ENCODE data around the gene WSB1. TPM values are rescaled to one million over a fixed set of nuclear protein-coding genes. Genes with fewer than 3 reads are reported as not detected.

Gene WSB1
- polyA plus RNA-seq, 2 of the 4 experiments (the other 2 are of a cell fraction), result 46.0 to 111 TPM

DNA sequence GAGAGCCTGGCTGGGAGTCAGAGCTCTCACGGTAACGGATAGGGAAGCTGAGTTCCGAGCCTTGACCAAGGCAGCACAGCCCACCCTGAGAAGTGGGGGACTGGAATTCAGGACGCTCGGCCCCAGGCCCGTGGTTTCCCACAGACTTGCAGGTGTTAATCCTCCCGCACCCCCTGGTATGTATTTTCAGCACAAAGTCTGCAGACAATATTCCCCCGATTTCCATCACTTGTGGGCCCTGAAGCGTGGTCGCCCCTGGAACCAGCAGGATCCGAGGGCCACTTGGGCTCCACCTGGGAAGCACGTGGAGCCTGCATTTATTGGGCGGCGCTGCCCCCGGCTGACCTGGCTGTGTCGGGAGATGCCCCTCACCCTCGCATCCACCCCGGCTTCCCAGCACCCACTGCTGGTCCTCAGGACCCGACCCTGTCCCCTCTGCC is 60.2 kb downstream of the WSB1 start:
- peak; percentile 90 for TF ChIP-seq HOXB13 (CRISPR knock-in tag; IDR thresholded peaks at IDR 0.05; ENCODE audit: low read depth)
- no peak for TF ChIP-seq GATA3 (IDR thresholded peaks at IDR 0.05; ENCODE audit: borderline replicate concordance)
- TF ChIP-seq, protein P1, sequence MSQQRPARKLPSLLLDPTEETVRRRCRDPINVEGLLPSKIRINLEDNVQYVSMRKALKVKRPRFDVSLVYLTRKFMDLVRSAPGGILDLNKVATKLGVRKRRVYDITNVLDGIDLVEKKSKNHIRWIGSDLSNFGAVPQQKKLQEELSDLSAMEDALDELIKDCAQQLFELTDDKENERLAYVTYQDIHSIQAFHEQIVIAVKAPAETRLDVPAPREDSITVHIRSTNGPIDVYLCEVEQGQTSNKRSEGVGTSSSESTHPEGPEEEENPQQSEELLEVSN (IDR thresholded peaks at IDR 0.05; ENCODE audit: borderline replicate concordance, low read depth), result peak; percentile 72; the same call in 1 of the 2 replicates
- no peak; the same call in 1 of the 2 replicates for TF ChIP-seq PHF8 (IDR thresholded peaks at IDR 0.05; ENCODE audit: borderline replicate concordance, low read depth)
- no peak for TF ChIP-seq RCOR1 (IDR thresholded peaks at IDR 0.05; ENCODE audit: low read depth, low read length)
- TF ChIP-seq, protein P2, sequence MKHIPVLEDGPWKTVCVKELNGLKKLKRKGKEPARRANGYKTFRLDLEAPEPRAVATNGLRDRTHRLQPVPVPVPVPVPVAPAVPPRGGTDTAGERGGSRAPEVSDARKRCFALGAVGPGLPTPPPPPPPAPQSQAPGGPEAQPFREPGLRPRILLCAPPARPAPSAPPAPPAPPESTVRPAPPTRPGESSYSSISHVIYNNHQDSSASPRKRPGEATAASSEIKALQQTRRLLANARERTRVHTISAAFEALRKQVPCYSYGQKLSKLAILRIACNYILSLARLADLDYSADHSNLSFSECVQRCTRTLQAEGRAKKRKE (CRISPR knock-in tag; IDR thresholded peaks at IDR 0.05; ENCODE audit: low read depth), result peak; percentile 80
- TF ChIP-seq MAFK (IDR thresholded peaks at IDR 0.05; ENCODE audit: partially characterized antibody), result no peak
- no peak for TF ChIP-seq EHF (CRISPR knock-in tag; IDR thresholded peaks at IDR 0.05)
- 0 out of 2 replicates have a peak, but pooled peaks have one; percentile 56 for TF ChIP-seq RNF2 (IDR thresholded peaks at IDR 0.05; ENCODE audit: borderline replicate concordance, low read depth)
- no peak for TF ChIP-seq CBX8 (IDR thresholded peaks at IDR 0.05)
- 0 out of 2 replicates have a peak, but pooled peaks have one; percentile 37 for TF ChIP-seq TFCP2L1 (CRISPR knock-in tag; IDR thresholded peaks at IDR 0.05)
- TF ChIP-seq FOXS1 (CRISPR knock-in tag; IDR thresholded peaks at IDR 0.05), result no peak
- TF ChIP-seq MYC (IDR thresholded peaks at IDR 0.05; ENCODE audit: borderline replicate concordance, low read length), result peak; percentile 82
- TF ChIP-seq, protein P3, sequence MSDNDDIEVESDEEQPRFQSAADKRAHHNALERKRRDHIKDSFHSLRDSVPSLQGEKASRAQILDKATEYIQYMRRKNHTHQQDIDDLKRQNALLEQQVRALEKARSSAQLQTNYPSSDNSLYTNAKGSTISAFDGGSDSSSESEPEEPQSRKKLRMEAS (IDR thresholded peaks at IDR 0.05), result peak; percentile 79
- DNase-seq (ENCODE audit: low read depth in 1 of 2, low spot score in 1 of 2) (no peak), ATAC-seq (peak in 1 of 2 experiments; percentile 5; a peak in 3 of 6 replicates), FAIRE-seq (no peak)
- H3K4me1 ChIP-seq, result peaks cover 24% of the 10 kb centered on the region
- ChIA-PET POLR2A (interaction anchor here (0.9 to 1.7 kb wide), 4 partner anchors 29 to 245 kb away, joined by 3 to 7 read pairs (median 6); partner anchors contain the start of gene KSR1), CTCF (interaction anchor here (0.6 to 21.9 kb wide), 58 partner anchors 9 to 526 kb away, joined by 3 to 358 read pairs (median 5); partner anchors contain the start of gene KSR1)
- peak overlapping the region; percentile 90 to 99 for H3K27ac ChIP-seq
- no peaks in the 10 kb centered on the region for H3K9me3 ChIP-seq
- WGBS (ENCODE audit: missing lambda C conversion rate), result 4% methylated on average over 16 of the region's 19 CpGs
- peak overlapping the region; percentile 88 for H3K4me2 ChIP-seq
- H3K4me3 ChIP-seq, result peak overlapping the region; percentile 59

DNA sequence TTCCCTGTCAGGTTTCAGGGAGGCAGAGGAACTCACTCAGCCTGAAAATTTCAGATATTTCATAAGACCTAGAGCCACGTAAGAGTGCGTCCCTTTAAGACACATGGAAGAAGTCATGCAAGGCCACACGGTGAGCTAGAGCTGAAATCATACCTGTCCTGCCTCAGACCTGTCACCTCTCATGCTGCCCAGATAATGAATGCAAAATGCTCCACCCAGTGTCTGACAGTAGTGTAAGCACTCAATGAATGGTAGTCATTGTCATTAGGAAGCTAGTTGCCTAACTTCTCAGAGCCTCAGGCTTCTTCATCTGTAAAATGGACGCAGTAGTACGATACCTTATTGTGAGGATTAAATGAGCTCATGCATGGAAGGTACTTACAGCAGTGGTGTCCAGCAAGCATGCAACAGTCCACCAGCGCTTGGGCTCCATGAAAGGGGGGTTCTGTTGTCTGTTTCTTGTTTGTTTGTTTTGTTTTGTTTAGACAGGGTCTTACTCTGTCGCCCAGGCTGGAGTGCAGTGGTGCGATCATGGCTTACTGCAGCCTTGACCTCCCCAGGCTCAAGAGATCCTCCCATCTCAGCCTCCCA is 60.7 kb downstream of the WSB1 start:
- peak; percentile 1 to 26; a peak in 5 of 6 replicates for ATAC-seq
- WGBS (ENCODE audit: missing lambda C conversion rate), result 72% methylated on average over 8 of the region's 8 CpGs
- Histone ChIP-seq H3K9me3 (no peaks in the 10 kb centered on the region), H3K4me1 (peaks cover 20% of the 10 kb centered on the region), H3K27ac (peak overlapping the region; percentile 90 to 99), H3K4me3 (peak overlapping the region; percentile 59), H3K4me2 (peak overlapping the region; percentile 88)
- POLR2A ChIA-PET, result interaction anchor here (0.6 to 1.7 kb wide), 5 partner anchors 28 to 245 kb away, joined by 3 to 7 read pairs (median 5); partner anchors contain the start of gene KSR1
- peak; percentile 36 for FAIRE-seq
- TF ChIP-seq HDAC2 (IDR thresholded peaks at IDR 0.05), result peak; percentile 89; the same call in 1 of the 2 replicates
- TF ChIP-seq, protein P3 (IDR thresholded peaks at IDR 0.05), result peak; percentile 8; the same call in 1 of the 2 replicates
- TF ChIP-seq KDM1A (IDR thresholded peaks at IDR 0.05; ENCODE audit: low read depth), result peak; percentile 97
- peak; percentile 85 for TF ChIP-seq CHD4 (IDR thresholded peaks at IDR 0.05; ENCODE audit: borderline replicate concordance)
- no peak for TF ChIP-seq MYC (IDR thresholded peaks at IDR 0.05; ENCODE audit: borderline replicate concordance, low read length)
- CTCF ChIA-PET, result interaction anchor here (0.6 to 21.9 kb wide), 60 partner anchors 9 to 526 kb away, joined by 3 to 358 read pairs (median 5); partner anchors contain the start of gene KSR1
- DNase-seq (ENCODE audit: low read depth in 1 of 2, low spot score in 1 of 2), result peak in 1 of 2 experiments; percentile 56

DNA sequence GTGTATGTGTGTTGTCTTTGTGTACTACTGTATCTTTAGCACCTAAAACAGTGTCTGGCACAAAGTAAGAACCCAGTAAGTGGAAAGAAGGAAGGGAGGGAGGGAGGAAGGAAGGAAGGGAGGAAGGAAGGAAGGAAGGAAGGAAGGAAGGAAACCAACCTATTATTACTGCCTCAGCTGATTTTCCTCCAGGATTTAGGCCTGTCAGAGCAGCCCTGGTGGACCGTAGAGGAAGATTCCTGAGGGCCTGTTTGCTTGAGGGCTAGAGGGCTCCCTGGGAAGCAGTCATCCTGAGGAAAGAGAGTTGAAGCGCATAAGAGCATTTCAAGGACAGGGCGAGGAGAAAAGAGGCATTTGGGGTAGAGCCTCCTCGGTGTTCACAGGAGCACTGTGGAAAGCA is 61.5 kb downstream of the WSB1 start:
- DNase-seq (ENCODE audit: low read depth in 1 of 2, low spot score in 1 of 2) (no peak), FAIRE-seq (no peak), ATAC-seq (no peak)
- peaks cover 19% of the 10 kb centered on the region for H3K4me1 ChIP-seq
- H3K4me2 ChIP-seq, result no peak overlapping the region
- H3K9me3 ChIP-seq, result no peaks in the 10 kb centered on the region
- ChIA-PET CTCF (interaction anchor here (1.0 to 21.9 kb wide), 14 partner anchors 14 to 525 kb away, joined by 3 to 358 read pairs (median 7); no protein-coding TSS in a partner anchor), POLR2A (no interaction called here)
- WGBS (ENCODE audit: missing lambda C conversion rate), result 89% methylated on average over 4 of the region's 4 CpGs
- H3K4me3 ChIP-seq, result no peak overlapping the region
- H3K27ac ChIP-seq, result 0 out of 6 replicates have a peak overlapping the region, but pooled peaks of 1 of the 2 experiments have one; percentile 9
- no peak for TF ChIP-seq MAZ (IDR thresholded peaks at IDR 0.05; ENCODE audit: borderline replicate concordance, low read depth, low read length)
- TF ChIP-seq HOXB5 (CRISPR knock-in tag; IDR thresholded peaks at IDR 0.05), result no peak
- TF ChIP-seq RNF2 (IDR thresholded peaks at IDR 0.05; ENCODE audit: borderline replicate concordance, low read depth), result no peak
- TF ChIP-seq CHD2 (IDR thresholded peaks at IDR 0.05; ENCODE audit: low read length, partially characterized antibody), result no peak
- TF ChIP-seq RFX5 (IDR thresholded peaks at IDR 0.05), result no peak
- TF ChIP-seq RARB (CRISPR knock-in tag; IDR thresholded peaks at IDR 0.05), result no peak
- TF ChIP-seq FOXS1 (CRISPR knock-in tag; IDR thresholded peaks at IDR 0.05), result no peak
- TF ChIP-seq, protein P4, sequence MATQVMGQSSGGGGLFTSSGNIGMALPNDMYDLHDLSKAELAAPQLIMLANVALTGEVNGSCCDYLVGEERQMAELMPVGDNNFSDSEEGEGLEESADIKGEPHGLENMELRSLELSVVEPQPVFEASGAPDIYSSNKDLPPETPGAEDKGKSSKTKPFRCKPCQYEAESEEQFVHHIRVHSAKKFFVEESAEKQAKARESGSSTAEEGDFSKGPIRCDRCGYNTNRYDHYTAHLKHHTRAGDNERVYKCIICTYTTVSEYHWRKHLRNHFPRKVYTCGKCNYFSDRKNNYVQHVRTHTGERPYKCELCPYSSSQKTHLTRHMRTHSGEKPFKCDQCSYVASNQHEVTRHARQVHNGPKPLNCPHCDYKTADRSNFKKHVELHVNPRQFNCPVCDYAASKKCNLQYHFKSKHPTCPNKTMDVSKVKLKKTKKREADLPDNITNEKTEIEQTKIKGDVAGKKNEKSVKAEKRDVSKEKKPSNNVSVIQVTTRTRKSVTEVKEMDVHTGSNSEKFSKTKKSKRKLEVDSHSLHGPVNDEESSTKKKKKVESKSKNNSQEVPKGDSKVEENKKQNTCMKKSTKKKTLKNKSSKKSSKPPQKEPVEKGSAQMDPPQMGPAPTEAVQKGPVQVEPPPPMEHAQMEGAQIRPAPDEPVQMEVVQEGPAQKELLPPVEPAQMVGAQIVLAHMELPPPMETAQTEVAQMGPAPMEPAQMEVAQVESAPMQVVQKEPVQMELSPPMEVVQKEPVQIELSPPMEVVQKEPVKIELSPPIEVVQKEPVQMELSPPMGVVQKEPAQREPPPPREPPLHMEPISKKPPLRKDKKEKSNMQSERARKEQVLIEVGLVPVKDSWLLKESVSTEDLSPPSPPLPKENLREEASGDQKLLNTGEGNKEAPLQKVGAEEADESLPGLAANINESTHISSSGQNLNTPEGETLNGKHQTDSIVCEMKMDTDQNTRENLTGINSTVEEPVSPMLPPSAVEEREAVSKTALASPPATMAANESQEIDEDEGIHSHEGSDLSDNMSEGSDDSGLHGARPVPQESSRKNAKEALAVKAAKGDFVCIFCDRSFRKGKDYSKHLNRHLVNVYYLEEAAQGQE (IDR thresholded peaks at IDR 0.05), result no peak
- TF ChIP-seq MAFK (IDR thresholded peaks at IDR 0.05; ENCODE audit: partially characterized antibody), result no peak
- no peak for TF ChIP-seq NPAS2 (CRISPR knock-in tag; IDR thresholded peaks at IDR 0.05; ENCODE audit: borderline replicate concordance)
- TF ChIP-seq JUNB (IDR thresholded peaks at IDR 0.05), result no peak
